ENCODE results near the gene LYSMD4.
"Not testable (repeated sequence)": the region's sequence is repeated elsewhere in the genome, so short reads cannot be mapped to it uniquely, and the experiment has no call there.

LYSMD4 gene

DNA sequence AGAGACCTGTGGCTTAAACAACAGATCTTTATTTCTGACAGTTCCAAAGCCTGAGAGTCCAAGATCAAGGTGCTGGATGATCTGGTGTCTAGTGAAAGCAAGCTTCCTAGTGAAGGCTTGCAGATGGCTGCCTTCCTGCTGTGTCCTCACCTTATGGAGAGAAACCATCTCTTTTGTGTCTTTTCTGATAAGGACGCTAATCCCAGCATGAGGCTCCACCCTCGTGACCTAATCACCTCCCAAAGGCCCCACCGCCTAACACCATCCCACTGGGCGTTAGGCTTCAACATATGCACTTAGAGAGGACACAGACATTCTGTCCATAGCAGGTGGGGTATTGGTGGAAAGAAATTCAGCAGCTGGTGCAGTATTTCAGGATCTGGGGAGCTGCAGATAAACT lies 19.8 kb upstream of the LYSMD4 start:
- ATAC-seq, result no peak
- no peak for TF ChIP-seq TCF4 (CRISPR knock-in tag; IDR thresholded peaks at IDR 0.05; ENCODE audit: borderline replicate concordance)
- TF ChIP-seq PATZ1 (CRISPR knock-in tag; IDR thresholded peaks at IDR 0.05; ENCODE audit: borderline replicate concordance), result no peak
- no peak for TF ChIP-seq ZC3H10 (CRISPR knock-in tag; IDR thresholded peaks at IDR 0.05)
- TF ChIP-seq ZNF70 (CRISPR knock-in tag; IDR thresholded peaks at IDR 0.05), result no peak
- TF ChIP-seq ZFP3 (CRISPR knock-in tag; IDR thresholded peaks at IDR 0.05), result no peak
- no peak for TF ChIP-seq ISL1 (CRISPR knock-in tag; IDR thresholded peaks at IDR 0.05)
- no peak for TF ChIP-seq TSHZ2 (CRISPR knock-in tag; IDR thresholded peaks at IDR 0.05)
- no peak for TF ChIP-seq ZNF565 (CRISPR knock-in tag; conservative IDR thresholded peaks at IDR 0.05; ENCODE audit: low read depth)
- no peak for TF ChIP-seq ZNF8 (CRISPR knock-in tag; IDR thresholded peaks at IDR 0.05)
- no peak for TF ChIP-seq ZFP30 (CRISPR knock-in tag; IDR thresholded peaks at IDR 0.05)
- TF ChIP-seq TOX (CRISPR knock-in tag; IDR thresholded peaks at IDR 0.05; ENCODE audit: borderline replicate concordance), result no peak
- no peak for TF ChIP-seq CREB5 (CRISPR knock-in tag; IDR thresholded peaks at IDR 0.05; ENCODE audit: low read depth)
- TF ChIP-seq POU6F1 (CRISPR knock-in tag; IDR thresholded peaks at IDR 0.05; ENCODE audit: borderline replicate concordance, low read depth), result no peak
- TF ChIP-seq BACH2 (CRISPR knock-in tag; IDR thresholded peaks at IDR 0.05; ENCODE audit: borderline replicate concordance), result no peak
- TF ChIP-seq SNAI2 (CRISPR knock-in tag; IDR thresholded peaks at IDR 0.05), result no peak
- no peak for TF ChIP-seq OSR1 (CRISPR knock-in tag; IDR thresholded peaks at IDR 0.05)
- no peak for TF ChIP-seq ARNTL (CRISPR knock-in tag; IDR thresholded peaks at IDR 0.05; ENCODE audit: borderline replicate concordance, low read depth)

DNA sequence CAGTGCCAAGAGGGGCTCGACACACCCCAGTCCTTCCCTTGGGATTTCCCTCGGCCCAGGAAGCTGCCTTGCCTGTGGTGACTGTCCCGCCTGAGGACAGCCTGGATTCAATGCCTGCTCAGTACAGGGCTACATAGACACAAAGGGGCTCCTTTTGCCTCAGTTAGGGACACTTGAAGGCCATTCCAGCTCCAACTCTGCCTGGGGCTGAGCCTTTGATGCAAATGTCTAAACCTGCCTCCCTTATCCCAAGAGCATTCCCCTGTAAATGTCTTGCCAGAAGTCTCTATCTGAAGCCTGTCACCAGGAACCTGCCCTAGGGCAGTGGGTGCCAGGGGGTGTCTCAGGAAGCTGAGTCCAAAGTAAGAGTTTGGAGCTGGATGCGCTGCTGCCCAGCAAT lies 19.3 kb upstream of the LYSMD4 start:
- TF ChIP-seq ZNF8 (CRISPR knock-in tag; IDR thresholded peaks at IDR 0.05) (no peak), RARB (CRISPR knock-in tag; IDR thresholded peaks at IDR 0.05) (no peak), SNAI2 (CRISPR knock-in tag; IDR thresholded peaks at IDR 0.05) (no peak), TOX (CRISPR knock-in tag; IDR thresholded peaks at IDR 0.05; ENCODE audit: borderline replicate concordance) (no peak), PPARA (CRISPR knock-in tag; IDR thresholded peaks at IDR 0.05; ENCODE audit: borderline replicate concordance) (no peak), GLIS3 (CRISPR knock-in tag; IDR thresholded peaks at IDR 0.05) (no peak), TCF4 (CRISPR knock-in tag; IDR thresholded peaks at IDR 0.05; ENCODE audit: borderline replicate concordance) (no peak), ISL1 (CRISPR knock-in tag; IDR thresholded peaks at IDR 0.05) (no peak), BACH2 (CRISPR knock-in tag; IDR thresholded peaks at IDR 0.05; ENCODE audit: borderline replicate concordance) (no peak), ZNF70 (CRISPR knock-in tag; IDR thresholded peaks at IDR 0.05) (no peak), ZNF565 (CRISPR knock-in tag; conservative IDR thresholded peaks at IDR 0.05; ENCODE audit: low read depth) (no peak), OSR1 (CRISPR knock-in tag; IDR thresholded peaks at IDR 0.05) (no peak), ESRRG (CRISPR knock-in tag; IDR thresholded peaks at IDR 0.05) (no peak), CREB5 (CRISPR knock-in tag; IDR thresholded peaks at IDR 0.05; ENCODE audit: low read depth) (no peak), PATZ1 (CRISPR knock-in tag; IDR thresholded peaks at IDR 0.05; ENCODE audit: borderline replicate concordance) (no peak)
- TF ChIP-seq, protein P1, sequence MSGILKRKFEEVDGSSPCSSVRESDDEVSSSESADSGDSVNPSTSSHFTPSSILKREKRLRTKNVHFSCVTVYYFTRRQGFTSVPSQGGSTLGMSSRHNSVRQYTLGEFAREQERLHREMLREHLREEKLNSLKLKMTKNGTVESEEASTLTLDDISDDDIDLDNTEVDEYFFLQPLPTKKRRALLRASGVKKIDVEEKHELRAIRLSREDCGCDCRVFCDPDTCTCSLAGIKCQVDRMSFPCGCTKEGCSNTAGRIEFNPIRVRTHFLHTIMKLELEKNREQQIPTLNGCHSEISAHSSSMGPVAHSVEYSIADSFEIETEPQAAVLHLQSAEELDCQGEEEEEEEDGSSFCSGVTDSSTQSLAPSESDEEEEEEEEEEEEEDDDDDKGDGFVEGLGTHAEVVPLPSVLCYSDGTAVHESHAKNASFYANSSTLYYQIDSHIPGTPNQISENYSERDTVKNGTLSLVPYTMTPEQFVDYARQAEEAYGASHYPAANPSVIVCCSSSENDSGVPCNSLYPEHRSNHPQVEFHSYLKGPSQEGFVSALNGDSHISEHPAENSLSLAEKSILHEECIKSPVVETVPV (CRISPR knock-in tag; IDR thresholded peaks at IDR 0.05), result no peak
- no peak for ATAC-seq

GRCh38 chr15:99750326-99750725 lies 17.1 kb upstream of the LYSMD4 start:
- ATAC-seq, result not testable (repeated sequence)
